GM21528 (cell line): Measurements from ENCODE around the gene CHRNA1.

ENCODE experiments used
- ATAC-seq: cut with Tn5 transposase; IDR thresholded peaks from one replicate; pipeline ENCODE4 v1.9.1; 2021; ENCODE audit warnings: mild to moderate bottlenecking, moderate library complexity; ENCODE audit not compliant: unreplicated experiment, low FRiP score

CHRNA1 gene

DNA sequence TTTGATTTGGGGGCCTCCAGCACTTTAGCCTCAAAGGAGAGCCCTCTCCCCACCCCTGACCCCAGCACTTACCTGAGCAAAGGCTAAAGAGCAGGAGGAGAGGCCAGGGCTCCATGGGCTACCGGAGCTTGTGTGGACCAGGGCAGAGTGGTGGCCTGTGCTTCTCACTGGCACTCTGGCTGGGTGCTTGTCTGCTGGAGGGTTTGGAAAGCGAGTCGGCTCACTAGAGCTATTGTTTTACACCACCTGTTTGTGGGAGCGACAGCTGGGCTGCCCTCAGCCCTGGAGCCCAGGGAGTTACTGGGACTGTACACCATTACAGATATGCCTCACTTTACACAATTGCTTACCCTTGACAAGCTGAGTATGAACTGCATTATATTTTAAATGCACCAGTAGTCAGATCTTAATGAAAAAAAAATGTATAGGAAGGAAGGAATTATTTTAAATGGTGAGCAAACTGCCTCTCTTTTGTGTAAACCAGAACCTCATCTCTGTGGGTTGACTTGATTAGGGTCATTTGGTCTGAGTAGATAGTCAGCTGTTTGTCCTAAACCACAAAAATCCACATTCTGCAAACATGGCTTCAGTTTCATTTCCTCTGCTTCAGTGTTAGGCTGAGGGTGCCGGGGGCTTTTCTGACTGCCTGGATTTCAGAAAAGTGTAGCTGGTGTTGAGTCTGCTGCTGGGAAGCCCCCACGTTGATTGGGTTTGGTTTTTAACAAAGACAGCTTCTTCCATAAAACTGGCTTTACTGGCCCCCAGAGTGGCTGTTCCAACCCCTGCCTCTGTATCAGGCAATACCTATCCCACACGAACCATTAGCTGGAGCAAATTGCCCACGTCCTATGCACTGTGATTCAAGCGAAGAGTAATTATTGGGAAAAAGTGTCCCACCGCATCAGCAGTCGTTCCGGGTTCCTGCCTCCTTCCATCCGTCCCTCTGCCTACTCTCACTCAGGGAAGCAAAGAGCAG lies at the start of gene CHRNA1:
TSS of gene CHRNA1 (minus strand) at position 193 of the 976 bp plus-strand sequence. CDS start at position 115, 78 bp downstream.
- no peak for ATAC-seq

DNA sequence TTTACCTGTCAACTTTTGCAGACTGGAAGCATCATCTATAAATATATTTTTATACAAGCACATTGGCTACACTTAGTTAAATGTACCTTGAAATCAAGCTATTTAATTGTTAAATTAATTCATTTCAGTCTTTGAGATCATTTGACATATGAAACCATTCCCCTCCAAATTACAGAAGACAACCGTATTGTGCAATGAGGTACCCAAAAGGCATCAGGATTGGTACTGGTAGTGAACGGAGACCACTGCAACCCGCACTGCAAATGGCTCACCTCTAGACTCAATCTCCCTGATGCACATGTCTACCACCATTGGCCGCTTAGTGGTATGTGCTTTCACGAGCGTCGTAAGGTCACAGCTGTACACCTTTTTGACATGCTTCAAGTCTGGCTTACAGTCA lies 47.8 kb upstream of the CHRNA1 start:
- ATAC-seq = no peak

DNA sequence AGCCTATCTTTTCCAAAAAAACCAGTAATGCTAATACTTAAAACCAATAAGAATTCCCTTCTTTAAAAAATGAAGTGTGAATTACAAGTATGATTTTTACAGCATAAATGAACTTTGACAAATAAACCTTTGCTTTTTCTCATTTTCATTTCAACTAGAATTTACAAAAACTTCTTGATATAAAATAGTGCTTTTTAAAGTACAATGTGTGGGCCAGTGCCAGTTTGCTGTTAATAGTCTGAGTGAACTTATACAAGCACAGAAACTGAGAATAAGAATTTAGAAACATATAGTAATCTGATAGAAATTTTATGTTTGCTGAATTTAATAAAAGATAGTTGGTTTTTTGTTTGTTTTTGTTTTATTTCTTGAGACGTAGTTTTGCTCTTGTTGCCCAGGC lies 43.7 kb upstream of the CHRNA1 start:
- ATAC-seq = no peak

DNA sequence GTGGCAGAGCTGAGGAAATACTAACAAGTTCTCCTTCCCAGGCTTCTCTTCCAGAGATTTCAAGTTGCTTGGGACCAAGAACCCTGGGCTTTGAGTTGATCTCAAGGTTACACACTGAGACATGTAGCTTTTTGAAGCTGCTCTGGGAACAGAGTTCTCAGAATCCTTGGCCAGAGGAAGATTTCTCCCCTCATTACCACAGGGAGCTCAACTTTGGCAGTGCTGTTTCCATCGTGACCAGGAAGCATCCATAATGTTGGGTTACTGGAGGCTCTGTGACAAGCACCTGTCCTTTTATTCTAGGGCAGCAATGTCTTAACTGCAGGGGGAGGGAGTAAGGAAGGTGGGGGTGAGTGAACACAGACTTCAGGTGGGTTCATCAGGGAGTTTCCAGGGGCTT lies 41.5 kb upstream of the CHRNA1 start:
- no peak for ATAC-seq

DNA sequence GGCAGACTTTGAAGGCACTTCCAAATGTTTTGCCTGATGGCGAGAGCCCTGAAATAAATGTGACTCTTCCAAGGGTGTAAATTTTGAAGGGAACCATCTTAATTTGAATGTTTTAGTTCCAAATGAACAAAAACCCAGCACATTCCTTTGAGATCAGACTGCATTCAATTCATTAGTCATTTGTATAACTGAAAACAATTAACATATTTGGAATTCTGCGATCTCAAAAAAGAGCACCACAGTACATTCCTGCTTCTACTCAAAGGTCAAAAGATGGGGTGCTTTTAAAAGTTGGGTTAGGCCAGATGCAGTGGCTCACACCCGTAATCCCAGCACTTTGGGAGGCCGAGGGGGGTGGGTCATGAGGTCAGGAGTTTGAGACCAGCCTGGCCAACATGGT lies 38.2 kb upstream of the CHRNA1 start:
- ATAC-seq = no peak

DNA sequence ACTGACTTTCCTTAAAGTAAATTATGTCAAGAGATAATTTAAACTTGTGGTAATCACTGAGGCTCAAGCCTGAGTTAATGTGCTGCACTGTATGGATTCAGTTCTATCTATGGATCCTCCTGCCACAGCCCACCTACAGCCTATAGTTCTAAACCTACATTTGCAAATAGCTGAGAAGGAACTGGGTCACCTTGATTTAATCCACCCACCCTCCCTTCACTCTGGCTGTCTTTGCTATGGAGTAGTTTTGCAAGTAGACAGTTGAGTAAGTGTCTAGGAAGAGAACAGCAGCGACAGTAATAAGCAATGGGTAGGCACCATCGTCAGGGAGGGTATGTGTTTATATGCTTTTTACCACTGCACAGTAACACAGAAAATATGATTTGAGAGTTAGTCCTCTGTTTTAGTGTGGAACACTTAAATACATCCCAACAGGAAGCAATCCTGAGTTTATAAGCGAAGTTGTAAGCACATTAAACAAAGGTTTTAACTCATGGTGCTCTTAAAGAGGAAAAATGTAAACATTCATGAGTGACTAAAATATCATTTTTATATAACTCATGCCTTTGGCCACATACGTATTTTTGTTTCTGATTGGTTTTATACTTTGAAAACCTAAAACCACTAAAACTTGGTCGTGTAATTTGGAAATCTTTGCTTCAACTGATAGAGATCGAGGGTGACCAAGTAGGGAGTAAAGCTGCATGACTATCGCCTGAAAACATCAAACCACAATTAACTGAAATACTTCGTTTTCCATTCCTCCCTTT lies 36.3 kb upstream of the CHRNA1 start:
- no peak for ATAC-seq

DNA sequence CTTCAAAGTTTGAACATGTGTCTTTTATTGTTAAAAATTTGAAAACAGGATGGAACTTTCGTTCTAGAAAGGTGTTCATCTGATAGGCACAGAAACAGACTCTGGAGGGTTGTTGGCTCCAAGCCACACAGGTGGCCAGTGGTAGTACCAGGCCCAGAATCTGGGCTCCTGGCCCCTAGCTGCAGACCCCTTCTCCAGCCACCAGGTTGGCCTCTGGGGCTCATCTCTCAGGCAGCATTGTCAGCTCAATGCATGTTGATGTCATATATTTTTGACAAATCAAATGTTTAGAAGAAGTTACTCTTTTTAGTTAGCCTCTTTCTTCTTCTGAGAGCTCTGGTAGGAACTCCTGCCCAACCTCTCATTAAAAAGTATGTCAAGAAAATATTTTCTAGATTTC lies 34.5 kb upstream of the CHRNA1 start:
- no peak for ATAC-seq

DNA sequence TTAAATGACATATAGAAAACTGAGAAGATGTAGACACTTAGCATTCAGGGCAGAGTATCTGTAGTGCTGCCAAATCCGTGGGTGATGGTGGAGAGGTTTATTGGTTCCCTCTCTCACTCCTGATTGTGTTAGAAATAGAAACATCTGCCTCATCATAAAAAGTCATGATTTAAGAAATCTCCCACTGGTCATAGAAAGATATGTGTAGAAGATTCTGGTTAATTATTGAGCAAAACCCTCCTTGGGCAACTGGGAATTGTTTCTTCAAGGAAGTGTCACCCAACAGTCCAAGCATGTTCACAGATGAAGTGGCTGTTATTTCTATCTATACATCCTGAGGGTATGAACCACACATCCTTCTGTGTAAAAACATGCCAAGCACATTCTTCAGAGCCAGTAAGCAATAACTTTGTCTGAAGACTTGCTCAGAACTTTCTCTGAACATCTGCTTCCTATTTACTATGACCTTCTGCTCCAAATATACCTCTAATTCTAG lies 33.6 kb upstream of the CHRNA1 start:
- ATAC-seq = no peak

DNA sequence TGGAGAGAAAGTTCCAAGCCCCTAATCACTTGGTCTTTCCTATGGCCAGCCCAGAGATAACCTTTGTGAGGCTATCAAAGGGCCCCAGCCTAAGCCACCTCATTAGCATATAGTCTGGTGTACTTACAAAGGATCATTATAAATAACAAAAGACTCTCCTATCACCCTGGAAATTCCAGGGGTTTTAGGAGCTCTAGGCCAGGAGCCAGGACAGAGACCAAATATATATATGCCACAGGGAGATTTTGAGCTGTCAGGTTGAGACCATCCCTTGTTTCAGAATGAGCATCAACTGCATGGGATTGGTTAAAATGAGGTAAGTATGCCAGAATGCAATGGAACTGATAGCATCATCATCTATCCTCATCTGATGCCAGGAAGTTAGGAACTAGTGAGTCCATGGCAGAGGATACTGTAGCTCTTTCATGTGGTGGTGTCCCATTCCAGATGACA lies 32.1 kb upstream of the CHRNA1 start:
- no peak for ATAC-seq

DNA sequence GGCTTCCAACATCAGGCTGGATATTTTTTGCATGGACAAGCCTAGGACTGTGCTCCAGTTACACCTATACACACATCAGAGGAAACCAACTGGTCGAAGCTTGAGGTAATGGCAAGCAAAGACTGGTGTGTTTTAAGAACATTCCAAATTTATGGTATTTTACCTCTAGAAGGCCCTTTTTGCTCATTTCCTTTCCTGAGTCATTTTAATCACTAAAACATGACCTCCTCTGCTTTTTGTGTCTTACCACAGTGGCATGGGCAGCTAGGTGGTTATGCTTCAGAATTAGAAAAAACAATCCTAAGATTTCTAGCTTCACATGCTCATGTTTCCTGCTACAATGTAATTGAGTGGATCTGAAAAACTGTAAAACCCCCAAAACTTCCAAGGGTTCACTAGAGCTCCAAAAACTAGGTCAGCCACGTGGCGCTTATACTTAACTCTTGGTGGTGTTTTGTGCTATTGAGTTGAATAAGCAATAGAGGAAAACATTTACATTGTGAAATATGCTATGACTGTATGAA lies 30.6 kb upstream of the CHRNA1 start:
- ATAC-seq = no peak

DNA sequence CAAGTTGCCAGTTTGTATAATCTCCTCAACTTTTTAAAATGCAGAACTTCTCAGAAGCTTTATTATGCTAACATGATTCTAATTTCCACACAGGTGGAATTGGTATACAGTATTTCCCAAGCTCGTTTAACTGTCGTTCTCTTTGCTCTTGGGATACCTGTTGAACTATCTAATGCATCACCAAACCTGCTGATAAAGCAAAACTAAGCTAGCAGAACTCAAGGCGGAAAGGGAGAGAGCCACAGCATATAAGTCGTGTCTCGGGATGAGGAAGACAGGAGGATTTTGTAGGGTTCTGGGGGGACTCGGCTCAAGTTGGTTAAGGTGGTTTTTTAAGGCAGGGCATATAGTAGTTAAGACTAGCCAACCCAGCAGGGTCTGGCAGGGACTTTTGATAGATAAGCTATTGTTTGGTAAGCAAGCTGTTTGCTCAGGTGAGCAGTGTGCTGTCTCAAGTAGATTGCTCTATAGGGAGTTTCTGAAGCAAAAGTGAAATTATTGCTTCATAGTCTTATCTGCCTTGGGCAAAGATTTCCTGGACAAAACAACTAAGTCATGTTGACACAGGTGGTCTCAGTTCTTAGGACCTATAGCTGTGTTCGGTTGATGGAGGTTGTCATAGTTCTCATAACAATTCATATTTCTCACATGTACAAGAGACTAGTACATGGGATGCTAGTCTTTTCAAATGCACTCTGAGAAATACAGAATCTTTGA lies 28.2 kb upstream of the CHRNA1 start:
- no peak for ATAC-seq

DNA sequence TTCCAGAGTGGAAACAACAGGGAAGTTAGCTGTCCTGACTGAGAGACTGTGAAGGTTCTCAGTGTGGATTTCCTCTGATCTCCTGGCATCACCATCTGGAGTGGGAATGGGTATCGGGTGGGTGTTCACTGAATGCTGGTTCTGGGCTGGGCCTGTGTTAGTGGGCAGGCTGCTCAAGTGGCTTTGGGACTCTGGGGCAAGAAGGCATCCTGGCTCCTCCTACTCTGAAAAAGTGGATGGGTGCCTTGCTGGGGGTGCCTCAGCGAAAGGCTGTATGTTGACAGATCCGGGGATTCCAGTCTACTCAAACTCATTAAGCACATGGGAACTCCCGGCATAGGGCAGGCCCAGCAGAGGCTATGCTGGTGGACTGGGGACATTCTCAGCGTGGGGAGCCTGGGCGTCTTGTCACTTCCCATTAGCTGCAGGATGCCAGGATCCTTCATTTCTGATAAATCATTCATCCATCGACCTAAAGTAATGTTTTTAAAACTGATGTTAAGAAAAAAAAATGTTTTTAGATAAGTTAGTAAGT lies 27.5 kb upstream of the CHRNA1 start:
- no peak for ATAC-seq

DNA sequence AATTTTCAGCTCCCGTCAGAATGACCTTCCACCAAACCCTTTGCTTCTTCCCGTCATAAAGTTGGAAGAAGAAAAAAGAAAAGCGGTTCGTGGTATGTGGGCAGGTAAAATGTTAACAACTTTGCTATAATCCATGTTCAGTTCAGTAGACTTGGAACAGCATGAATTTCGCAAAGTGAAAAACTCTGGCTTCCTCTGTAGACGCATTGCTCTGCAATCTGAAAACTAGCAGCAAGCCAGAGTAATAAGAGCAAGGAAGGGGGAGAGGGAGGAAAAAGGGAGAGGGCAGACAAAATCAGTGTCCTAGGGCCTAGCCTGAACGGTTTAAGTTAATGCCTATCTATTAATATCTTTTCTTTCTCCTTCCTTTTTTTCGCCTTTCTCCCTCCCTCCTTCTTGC lies 26.7 kb upstream of the CHRNA1 start:
- ATAC-seq = no peak

DNA sequence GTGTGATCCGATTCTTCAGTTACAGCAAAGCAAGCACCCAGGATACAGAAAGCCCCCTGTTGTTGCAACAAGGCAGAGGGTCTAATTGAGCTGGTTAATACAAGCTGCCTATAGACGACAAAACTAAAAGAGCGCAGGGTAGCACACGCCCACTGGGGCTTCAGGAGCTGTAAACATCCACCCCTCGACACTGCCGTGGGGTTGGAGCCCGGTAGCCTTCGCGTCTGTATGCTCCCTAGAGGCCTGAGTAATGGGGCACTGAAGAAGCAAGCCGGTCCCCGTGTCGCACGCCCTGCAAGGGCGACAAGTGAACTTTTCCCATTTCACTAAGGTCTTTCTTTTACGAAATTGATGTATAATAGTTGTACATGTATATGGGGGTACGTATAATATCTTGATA lies 24.7 kb upstream of the CHRNA1 start:
- ATAC-seq = no peak

DNA sequence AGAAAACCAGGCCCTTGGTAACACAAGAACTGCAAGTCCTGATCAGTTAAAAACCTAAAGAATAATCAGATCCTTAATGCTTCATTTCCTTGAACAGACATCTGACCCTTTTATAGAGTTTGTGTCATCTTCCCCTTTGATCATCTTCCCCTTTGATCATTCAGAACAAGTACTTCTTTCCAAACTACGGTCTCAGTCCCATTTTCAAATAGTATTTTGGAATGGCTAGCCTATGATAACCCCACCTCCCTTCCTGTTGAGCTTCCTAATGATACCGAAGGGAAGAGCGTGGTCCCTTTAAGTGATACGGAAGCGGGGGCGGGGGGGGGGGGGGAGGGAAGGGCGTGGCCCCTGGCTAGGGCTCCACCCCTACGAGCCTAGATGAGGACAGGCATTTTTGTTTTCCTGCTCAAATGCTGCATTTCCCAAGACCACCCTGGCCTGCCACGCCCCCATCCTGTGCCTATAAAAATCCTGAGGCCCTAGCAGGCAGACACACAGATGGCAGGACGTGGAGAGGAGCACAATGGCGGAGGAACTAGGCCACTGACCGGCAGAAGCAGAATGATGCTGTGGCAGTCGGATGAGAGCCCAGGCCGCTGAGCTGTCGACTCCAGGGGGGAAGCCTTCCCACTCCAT lies 24.1 kb upstream of the CHRNA1 start:
- no peak for ATAC-seq

DNA sequence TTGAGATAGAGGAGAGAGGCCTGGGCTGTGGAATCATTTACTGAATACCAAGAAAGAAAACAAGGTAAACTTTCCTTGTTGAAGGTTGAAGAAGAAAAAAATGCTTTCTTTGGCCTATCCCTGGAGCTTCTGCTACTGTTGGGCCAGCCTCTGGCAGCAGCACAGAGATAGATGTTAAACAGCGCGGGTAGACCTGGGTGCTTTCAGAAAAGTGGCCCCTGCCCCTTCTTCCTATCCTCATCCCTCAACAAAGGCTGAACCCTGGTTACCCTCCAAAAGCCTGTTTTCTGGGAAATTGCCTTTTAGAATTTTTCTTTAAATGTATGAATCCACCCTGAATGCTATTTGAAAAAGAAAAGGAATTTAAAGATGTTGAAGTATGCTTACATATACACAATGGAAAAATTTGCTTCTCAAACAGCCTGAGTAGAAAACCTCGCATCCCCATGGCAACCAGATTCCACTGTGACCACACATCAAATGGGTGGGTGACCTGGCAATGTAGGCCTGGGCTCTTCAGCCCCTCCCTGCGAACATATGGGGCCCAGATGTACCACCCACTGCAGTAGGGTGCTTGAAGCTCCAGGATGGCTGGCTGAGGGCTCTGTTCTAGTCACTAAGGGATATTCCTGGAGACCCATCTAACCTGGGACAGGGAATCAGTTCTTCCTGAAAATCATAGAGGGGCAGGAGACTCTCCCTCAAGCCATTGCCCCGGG lies 23.4 kb upstream of the CHRNA1 start:
- no peak for ATAC-seq

DNA sequence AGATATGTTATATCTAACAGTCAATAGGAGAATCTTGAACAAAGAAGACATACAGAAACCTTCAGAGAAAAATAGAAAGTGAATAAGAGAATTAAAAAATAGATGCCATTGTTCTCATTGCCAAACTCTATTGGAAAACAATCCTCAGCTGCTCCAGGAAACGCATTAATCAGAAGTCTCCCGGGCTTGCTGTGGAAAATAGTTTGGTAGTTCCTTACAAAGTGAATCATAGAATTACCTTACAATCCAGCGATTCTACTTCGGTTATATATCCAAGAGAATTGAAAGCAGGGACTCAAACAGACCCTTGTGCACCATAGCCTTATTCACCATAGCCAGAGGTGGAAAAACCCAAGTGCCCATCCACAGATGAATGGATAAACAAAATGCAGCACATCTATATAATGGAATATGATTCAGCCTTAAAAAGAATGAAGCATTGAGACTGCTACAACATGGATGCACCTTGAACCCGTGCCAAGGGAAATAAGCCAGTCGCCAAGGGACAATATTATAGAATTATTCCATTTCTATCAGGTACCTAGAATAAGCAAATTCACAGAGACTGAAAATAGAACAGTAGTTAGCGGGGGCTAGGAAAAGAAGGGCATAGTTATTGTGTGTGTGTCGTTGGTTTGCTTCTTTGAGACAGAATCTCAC lies 21.9 kb upstream of the CHRNA1 start:
- no peak for ATAC-seq

DNA sequence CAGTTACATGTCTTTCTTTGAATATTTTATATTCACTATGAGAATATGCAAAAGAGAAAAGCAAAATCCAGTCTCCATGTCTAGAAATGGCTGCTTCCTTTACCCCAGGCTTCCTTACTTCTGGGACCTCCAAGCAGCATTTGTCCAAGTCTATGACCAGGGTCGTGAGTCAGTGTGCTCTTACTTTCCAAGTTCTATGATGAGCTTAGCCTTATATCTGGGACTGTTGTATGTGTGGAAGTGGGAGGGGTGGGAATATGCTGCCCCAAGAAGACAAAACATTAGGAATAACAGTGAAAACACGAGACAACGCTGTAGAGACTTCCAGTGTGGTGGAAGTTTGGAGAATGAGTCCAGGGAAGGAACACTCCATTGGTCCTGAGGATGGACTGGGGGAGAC lies 21.2 kb upstream of the CHRNA1 start:
- ATAC-seq = no peak

DNA sequence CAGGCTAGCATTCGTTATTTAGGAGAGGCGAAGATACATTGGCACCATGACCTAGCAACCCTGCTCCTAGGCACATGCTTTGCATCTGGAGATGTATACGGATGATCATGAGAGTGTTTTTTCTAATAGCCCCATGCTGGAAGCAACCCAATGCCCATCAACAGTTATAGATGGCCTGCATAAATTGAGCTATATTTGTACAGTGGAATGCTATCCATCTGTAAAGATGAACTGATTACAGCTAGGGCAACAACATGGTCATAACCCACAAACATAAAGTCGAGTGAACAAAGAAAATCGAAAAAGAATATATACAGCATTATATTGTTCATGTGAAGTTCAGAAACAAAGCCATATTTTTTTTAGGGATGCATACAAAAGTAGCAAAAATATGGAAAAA lies 20.6 kb upstream of the CHRNA1 start:
- ATAC-seq = no peak
